GM13976 (cell line): ENCODE results near the gene RNF157.

Source experiments
- DNase-seq: peaks from one replicate; pipeline ENCODE4 v3.0.0; 2012; ENCODE audit warnings: low spot score
- CTCF ChIP-seq: IDR thresholded peaks from 2 replicates; pipeline ENCODE4 v1.5.1; 2012; ENCODE audit warnings: borderline replicate concordance, mild to moderate bottlenecking; ENCODE audit not compliant: insufficient read depth; ENCODE audit errors: extremely low read depth, missing control alignments, control extremely low read depth
- in situ Hi-C: fragments of 300-500 bp; cut with MboI; formaldehyde crosslinking; loops from one replicate; pipeline ENCODE4 v1.12.0; 2022; ENCODE audit warnings: low sequenced_read_pairs, mixed read lengths, inconsistent platforms; ENCODE audit not compliant: unreplicated experiment

RNF157 gene

GRCh38 chr17:76134911-76135809, 105.1 kb downstream of the RNF157 start:
- TF ChIP-seq CTCF = no peak
- in situ Hi-C loops = no loop called here
- no peak for DNase-seq

GRCh38 chr17:76132574-76133338, 107.5 kb downstream of the RNF157 start:
- TF ChIP-seq CTCF = no peak
- no peak for DNase-seq
- in situ Hi-C loops = no loop called here

GRCh38 chr17:76131692-76132573, 108.4 kb downstream of the RNF157 start:
- DNase-seq = no peak
- TF ChIP-seq CTCF = no peak
- in situ Hi-C loops = no loop called here

GRCh38 chr17:76131051-76131691, 109.1 kb downstream of the RNF157 start:
- TF ChIP-seq CTCF = no peak
- in situ Hi-C loops = no loop called here

GRCh38 chr17:76130473-76130872, 109.8 kb downstream of the RNF157 start:
- no peak for TF ChIP-seq CTCF
- DNase-seq = no peak
- in situ Hi-C loops = no loop called here

More at GRCh38 chr17:76131051-76131691, 109.1 kb downstream of the RNF157 start:
- DNase-seq = no peak
